GM10248 (cell line): ENCODE data around the gene IPO9.

Experiments used
- CTCF ChIA-PET: fragments of 300-600 bp; sonication (Branson Sonifier 250); formaldehyde crosslinking; extraction: SDS; loops from one replicate; lab custom pipeline; 2021; ENCODE audit warnings: antibody characterized with exemption; lab: Yijun Ruan, JAX
- POLR2A ChIA-PET: fragments of 350-650 bp; sonication (Branson Sonifier 250); formaldehyde crosslinking; extraction: SDS; loops from one replicate; lab custom pipeline; 2020; ENCODE audit warnings: antibody characterized with exemption; lab: Yijun Ruan, JAX
- DNase-seq: peaks from one replicate; pipeline ENCODE4 v3.0.0; 2012; ENCODE audit errors: extremely low spot score
- TF ChIP-seq, protein P1 (sequence below): IDR thresholded peaks from 2 replicates; pipeline ENCODE4 v1.5.1; 2012; ENCODE audit warnings: mild to moderate bottlenecking, low read depth; ENCODE audit errors: extremely low read depth, missing control alignments, control extremely low read depth

IPO9 gene

GRCh38 chr1:201828820-201829774 lies at the start of gene IPO9:
Gene IPO9, plus strand, starts transcription at chr1:201829157. Its CDS starts 53 bp downstream, at chr1:201829210.
- CTCF ChIA-PET: interaction anchor here (0.7 to 3.8 kb wide), 32 partner anchors 7 to 394 kb away, joined by 3 to 25 read pairs (median 4); partner anchors contain the start of gene RNPEP
- TF ChIP-seq, protein P1, sequence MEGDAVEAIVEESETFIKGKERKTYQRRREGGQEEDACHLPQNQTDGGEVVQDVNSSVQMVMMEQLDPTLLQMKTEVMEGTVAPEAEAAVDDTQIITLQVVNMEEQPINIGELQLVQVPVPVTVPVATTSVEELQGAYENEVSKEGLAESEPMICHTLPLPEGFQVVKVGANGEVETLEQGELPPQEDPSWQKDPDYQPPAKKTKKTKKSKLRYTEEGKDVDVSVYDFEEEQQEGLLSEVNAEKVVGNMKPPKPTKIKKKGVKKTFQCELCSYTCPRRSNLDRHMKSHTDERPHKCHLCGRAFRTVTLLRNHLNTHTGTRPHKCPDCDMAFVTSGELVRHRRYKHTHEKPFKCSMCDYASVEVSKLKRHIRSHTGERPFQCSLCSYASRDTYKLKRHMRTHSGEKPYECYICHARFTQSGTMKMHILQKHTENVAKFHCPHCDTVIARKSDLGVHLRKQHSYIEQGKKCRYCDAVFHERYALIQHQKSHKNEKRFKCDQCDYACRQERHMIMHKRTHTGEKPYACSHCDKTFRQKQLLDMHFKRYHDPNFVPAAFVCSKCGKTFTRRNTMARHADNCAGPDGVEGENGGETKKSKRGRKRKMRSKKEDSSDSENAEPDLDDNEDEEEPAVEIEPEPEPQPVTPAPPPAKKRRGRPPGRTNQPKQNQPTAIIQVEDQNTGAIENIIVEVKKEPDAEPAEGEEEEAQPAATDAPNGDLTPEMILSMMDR: peak; percentile 83
- POLR2A ChIA-PET: interaction anchor here (0.6 to 1.7 kb wide), 4 partner anchors 13 to 393 kb away, joined by 3 to 6 read pairs (median 4); no protein-coding TSS in a partner anchor
- peak; percentile 99 for DNase-seq

- TF ChIP-seq, protein P1: no peak
- POLR2A ChIA-PET: interaction anchor here (0.7 kb wide), 1 partner anchor 507 kb away, joined by 3 read pairs; no protein-coding TSS in a partner anchor
- no peak for DNase-seq
- CTCF ChIA-PET: interaction anchor here (0.6 to 1.5 kb wide), 5 partner anchors 12 to 335 kb away, joined by 3 read pairs; no protein-coding TSS in a partner anchor
Observed at GRCh38 chr1:201779351-201779880, 49.5 kb upstream of the IPO9 start.

GRCh38 chr1:201780952-201781351 lies 48.0 kb upstream of the IPO9 start:
- TF ChIP-seq, protein P1: no peak
- POLR2A ChIA-PET: no interaction called here
- CTCF ChIA-PET: interaction anchor here (0.9 to 2.5 kb wide), 6 partner anchors 11 to 345 kb away, joined by 3 to 11 read pairs (median 4); no protein-coding TSS in a partner anchor
- DNase-seq: no peak

- ChIA-PET POLR2A (no interaction called here), CTCF (interaction anchor here (1.1 to 2.5 kb wide), 5 partner anchors 10 to 114 kb away, joined by 4 to 11 read pairs (median 4); no protein-coding TSS in a partner anchor)
- TF ChIP-seq, protein P1: no peak
- no peak for DNase-seq
Observed at GRCh38 chr1:201781437-201781836, 47.5 kb upstream of the IPO9 start.

- TF ChIP-seq, protein P1: no peak
- POLR2A ChIA-PET: no interaction called here
- CTCF ChIA-PET: interaction anchor here (1.1 to 2.5 kb wide), 4 partner anchors 9 to 114 kb away, joined by 3 to 11 read pairs (median 6); no protein-coding TSS in a partner anchor
- DNase-seq: no peak
Observed at GRCh38 chr1:201782353-201782752, 46.6 kb upstream of the IPO9 start.

DNA sequence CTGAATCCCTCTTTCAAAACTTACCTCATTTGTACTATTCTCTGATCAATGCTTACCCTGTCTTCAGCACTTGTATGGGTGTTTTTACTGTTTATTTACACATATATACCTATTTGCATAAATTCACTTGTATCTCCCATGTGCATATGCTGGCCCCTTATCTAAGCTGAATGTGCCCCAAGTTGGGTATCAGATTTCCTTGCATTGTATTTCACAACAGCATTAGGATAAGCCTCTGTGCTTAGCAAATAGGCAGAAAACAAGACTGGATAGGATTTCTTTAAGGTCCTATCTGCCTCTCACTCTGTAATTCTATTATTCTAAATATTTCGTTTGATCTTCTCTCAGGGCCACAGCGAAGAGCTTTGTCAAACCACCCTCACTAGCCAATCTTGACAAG lies 45.9 kb upstream of the IPO9 start:
- ChIA-PET CTCF (interaction anchor here (1.1 to 1.4 kb wide), 3 partner anchors 8 to 74 kb away, joined by 3 to 9 read pairs (median 8); no protein-coding TSS in a partner anchor), POLR2A (no interaction called here)
- DNase-seq: no peak
- TF ChIP-seq, protein P1: no peak
